HEK293 (cell line): Measurements from ENCODE around the gene TMEM222.

Experiments
- GFI1B ChIP-seq: fragments of 450-650 bp; formaldehyde crosslinking; IDR thresholded peaks from 2 replicates; pipeline ENCODE4 v1.5.1; 2016; ENCODE audit warnings: missing biosample characterization, missing genetic modification characterization
- GLIS1 ChIP-seq: fragments of 450-650 bp; formaldehyde crosslinking; IDR thresholded peaks from 2 replicates; pipeline ENCODE4 v1.5.1; 2016; ENCODE audit warnings: missing biosample characterization, missing genetic modification characterization
- KLF10 ChIP-seq: fragments of 450-650 bp; IDR thresholded peaks from 2 replicates; pipeline ENCODE4 v1.5.1; 2018; ENCODE audit warnings: missing biosample characterization, mild to moderate bottlenecking, missing genetic modification characterization
- KLF16 ChIP-seq: fragments of 450-650 bp; formaldehyde crosslinking; IDR thresholded peaks from 2 replicates; pipeline ENCODE4 v1.5.1; 2017; ENCODE audit warnings: missing biosample characterization, missing genetic modification characterization
- OSR2 ChIP-seq: fragments of 450-650 bp; formaldehyde crosslinking; IDR thresholded peaks from 2 replicates; pipeline ENCODE4 v1.5.1; 2016; ENCODE audit warnings: missing biosample characterization, missing genetic modification characterization
- PATZ1 ChIP-seq: fragments of 450-650 bp; formaldehyde crosslinking; IDR thresholded peaks from 2 replicates; pipeline ENCODE4 v1.5.1; 2016; ENCODE audit warnings: missing biosample characterization, missing genetic modification characterization
- SCRT1 ChIP-seq: fragments of 450-650 bp; formaldehyde crosslinking; IDR thresholded peaks from 2 replicates; pipeline ENCODE4 v1.5.1; 2016; ENCODE audit warnings: missing biosample characterization, missing genetic modification characterization, borderline replicate concordance
- TRIM28 ChIP-seq: IDR thresholded peaks from 2 replicates; pipeline ENCODE4 v1.6.1; 2011; ENCODE audit warnings: low read length, control low read depth, borderline replicate concordance
- YY2 ChIP-seq: fragments of 450-650 bp; formaldehyde crosslinking; IDR thresholded peaks from 2 replicates; pipeline ENCODE4 v1.5.1; 2016; ENCODE audit warnings: missing biosample characterization, missing genetic modification characterization
- ZBTB17 ChIP-seq: fragments of 450-650 bp; formaldehyde crosslinking; IDR thresholded peaks from 2 replicates; pipeline ENCODE4 v1.5.1; 2016; ENCODE audit warnings: missing biosample characterization, missing genetic modification characterization
- ZBTB44 ChIP-seq: fragments of 450-650 bp; IDR thresholded peaks from 2 replicates; pipeline ENCODE4 v1.5.1; 2018; ENCODE audit warnings: missing biosample characterization, mild to moderate bottlenecking, missing genetic modification characterization
- ZBTB48 ChIP-seq: fragments of 450-650 bp; formaldehyde crosslinking; IDR thresholded peaks from 2 replicates; pipeline ENCODE4 v1.5.1; 2016; ENCODE audit warnings: missing biosample characterization, missing genetic modification characterization
- ZEB2 ChIP-seq: fragments of 450-650 bp; formaldehyde crosslinking; IDR thresholded peaks from 2 replicates; pipeline ENCODE4 v1.5.1; 2016; ENCODE audit warnings: missing biosample characterization, missing genetic modification characterization
- ZFHX2 ChIP-seq: fragments of 450-650 bp; formaldehyde crosslinking; conservative IDR thresholded peaks from 2 replicates; pipeline ENCODE4 v1.5.1; 2016; ENCODE audit warnings: missing biosample characterization, missing genetic modification characterization
- ZNF146 ChIP-seq: fragments of 450-650 bp; formaldehyde crosslinking; IDR thresholded peaks from 2 replicates; pipeline ENCODE4 v1.5.1; 2016; ENCODE audit warnings: missing biosample characterization, missing genetic modification characterization
- ZNF19 ChIP-seq: fragments of 450-650 bp; formaldehyde crosslinking; IDR thresholded peaks from 2 replicates; pipeline ENCODE4; 2016; ENCODE audit warnings: missing biosample characterization, missing genetic modification characterization, low read depth
- ZNF202 ChIP-seq: fragments of 450-650 bp; formaldehyde crosslinking; IDR thresholded peaks from 2 replicates; pipeline ENCODE4 v1.5.1; 2016; ENCODE audit warnings: missing biosample characterization, missing genetic modification characterization, borderline replicate concordance
- ZNF24 ChIP-seq: fragments of 450-650 bp; formaldehyde crosslinking; IDR thresholded peaks from 2 replicates; pipeline ENCODE4 v1.5.1; 2016; ENCODE audit warnings: missing biosample characterization, missing genetic modification characterization
- ZNF324 ChIP-seq: fragments of 450-650 bp; formaldehyde crosslinking; IDR thresholded peaks from 2 replicates; pipeline ENCODE4 v1.5.1; 2016; ENCODE audit warnings: missing biosample characterization, missing genetic modification characterization
- ZNF366 ChIP-seq: fragments of 450-650 bp; formaldehyde crosslinking; conservative IDR thresholded peaks from 2 replicates; pipeline ENCODE4 v1.5.1; 2016; ENCODE audit warnings: missing biosample characterization, missing genetic modification characterization
- ZNF423 ChIP-seq: fragments of 450-650 bp; formaldehyde crosslinking; IDR thresholded peaks from 2 replicates; pipeline ENCODE4 v1.5.1; 2016; ENCODE audit warnings: missing biosample characterization, missing genetic modification characterization
- ZNF501 ChIP-seq: fragments of 450-650 bp; formaldehyde crosslinking; IDR thresholded peaks from 2 replicates; pipeline ENCODE4 v1.5.1; 2016; ENCODE audit warnings: missing biosample characterization, missing genetic modification characterization
- ZNF510 ChIP-seq: fragments of 450-650 bp; formaldehyde crosslinking; IDR thresholded peaks from 2 replicates; pipeline ENCODE4 v1.5.1; 2018; ENCODE audit warnings: mild to moderate bottlenecking, missing genetic modification characterization, missing biosample characterization; ENCODE audit not compliant: insufficient replicate concordance
- ZNF558 ChIP-seq: fragments of 450-650 bp; formaldehyde crosslinking; IDR thresholded peaks from 2 replicates; pipeline ENCODE4 v1.5.1; 2016; ENCODE audit warnings: missing biosample characterization, missing genetic modification characterization
- ZNF561 ChIP-seq: fragments of 450-650 bp; IDR thresholded peaks from 2 replicates; pipeline ENCODE4 v1.5.1; 2018; ENCODE audit warnings: missing biosample characterization, missing genetic modification characterization, borderline replicate concordance
- ZNF626 ChIP-seq: fragments of 450-650 bp; sonication (Bioruptor Pico); formaldehyde crosslinking; IDR thresholded peaks from 2 replicates; pipeline ENCODE4 v1.5.1; 2018; ENCODE audit warnings: missing biosample characterization, missing genetic modification characterization, inconsistent platforms
- ZNF654 ChIP-seq: fragments of 450-650 bp; formaldehyde crosslinking; IDR thresholded peaks from 2 replicates; pipeline ENCODE4 v1.5.1; 2016; ENCODE audit warnings: low read depth, missing biosample characterization, missing genetic modification characterization
- ZNF677 ChIP-seq: fragments of 450-650 bp; IDR thresholded peaks from 2 replicates; pipeline ENCODE4 v1.5.0; 2018; ENCODE audit warnings: missing biosample characterization, mild to moderate bottlenecking, missing genetic modification characterization, moderate library complexity
- ZXDB ChIP-seq: fragments of 450-650 bp; formaldehyde crosslinking; IDR thresholded peaks from 2 replicates; pipeline ENCODE4 v1.5.1; 2016; ENCODE audit warnings: missing biosample characterization, missing genetic modification characterization
- TF ChIP-seq, protein P1 (sequence below): fragments of 450-650 bp; formaldehyde crosslinking; IDR thresholded peaks from 2 replicates; pipeline ENCODE4 v1.5.1; 2016; ENCODE audit warnings: missing biosample characterization, missing genetic modification characterization
- TF ChIP-seq, protein P2 (sequence below): fragments of 450-650 bp; formaldehyde crosslinking; IDR thresholded peaks from 2 replicates; pipeline ENCODE4 v1.5.1; 2016; ENCODE audit warnings: missing biosample characterization, missing genetic modification characterization

The TMEM222 gene

DNA sequence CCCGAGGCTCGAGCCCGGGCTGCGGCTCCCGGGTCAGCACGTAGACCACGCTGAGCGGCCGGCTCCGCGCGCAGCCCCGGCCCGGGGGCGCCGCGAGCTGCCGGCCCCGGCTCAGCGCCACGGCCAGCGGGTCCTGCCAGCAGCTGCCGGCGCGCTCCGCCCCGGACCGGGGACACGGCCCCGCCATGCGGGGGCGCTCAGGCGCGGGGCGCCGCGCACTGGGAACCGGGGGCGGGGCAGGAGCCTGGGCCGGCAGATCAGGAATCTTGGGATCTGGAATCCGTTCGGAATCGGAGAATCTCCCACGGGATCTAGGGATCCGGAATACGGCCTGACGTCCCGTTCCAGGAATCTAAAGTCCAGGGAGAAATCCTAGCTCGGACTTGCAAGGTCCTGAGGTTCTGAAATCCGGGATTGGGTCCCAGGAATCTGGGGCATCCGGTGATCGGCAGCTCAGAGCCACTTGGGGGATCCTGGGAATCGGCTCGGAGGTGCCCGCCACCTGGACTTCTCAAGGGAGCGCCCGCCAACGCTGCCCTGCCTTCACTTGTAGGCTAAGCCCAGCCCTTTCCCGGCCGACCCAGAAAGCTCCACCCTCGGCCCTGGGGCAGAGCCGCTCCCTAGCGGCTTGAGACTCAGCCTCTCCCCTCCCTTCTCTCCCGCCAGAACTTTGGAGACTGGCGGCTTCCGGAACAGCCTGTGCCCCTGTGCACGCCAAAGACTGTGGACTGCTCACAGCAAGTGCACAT lies 44.6 kb downstream of the TMEM222 start, which contains the start of gene MAP3K6 (continued):
- TF ChIP-seq ZNF202, result no peak
- TF ChIP-seq, protein P1, sequence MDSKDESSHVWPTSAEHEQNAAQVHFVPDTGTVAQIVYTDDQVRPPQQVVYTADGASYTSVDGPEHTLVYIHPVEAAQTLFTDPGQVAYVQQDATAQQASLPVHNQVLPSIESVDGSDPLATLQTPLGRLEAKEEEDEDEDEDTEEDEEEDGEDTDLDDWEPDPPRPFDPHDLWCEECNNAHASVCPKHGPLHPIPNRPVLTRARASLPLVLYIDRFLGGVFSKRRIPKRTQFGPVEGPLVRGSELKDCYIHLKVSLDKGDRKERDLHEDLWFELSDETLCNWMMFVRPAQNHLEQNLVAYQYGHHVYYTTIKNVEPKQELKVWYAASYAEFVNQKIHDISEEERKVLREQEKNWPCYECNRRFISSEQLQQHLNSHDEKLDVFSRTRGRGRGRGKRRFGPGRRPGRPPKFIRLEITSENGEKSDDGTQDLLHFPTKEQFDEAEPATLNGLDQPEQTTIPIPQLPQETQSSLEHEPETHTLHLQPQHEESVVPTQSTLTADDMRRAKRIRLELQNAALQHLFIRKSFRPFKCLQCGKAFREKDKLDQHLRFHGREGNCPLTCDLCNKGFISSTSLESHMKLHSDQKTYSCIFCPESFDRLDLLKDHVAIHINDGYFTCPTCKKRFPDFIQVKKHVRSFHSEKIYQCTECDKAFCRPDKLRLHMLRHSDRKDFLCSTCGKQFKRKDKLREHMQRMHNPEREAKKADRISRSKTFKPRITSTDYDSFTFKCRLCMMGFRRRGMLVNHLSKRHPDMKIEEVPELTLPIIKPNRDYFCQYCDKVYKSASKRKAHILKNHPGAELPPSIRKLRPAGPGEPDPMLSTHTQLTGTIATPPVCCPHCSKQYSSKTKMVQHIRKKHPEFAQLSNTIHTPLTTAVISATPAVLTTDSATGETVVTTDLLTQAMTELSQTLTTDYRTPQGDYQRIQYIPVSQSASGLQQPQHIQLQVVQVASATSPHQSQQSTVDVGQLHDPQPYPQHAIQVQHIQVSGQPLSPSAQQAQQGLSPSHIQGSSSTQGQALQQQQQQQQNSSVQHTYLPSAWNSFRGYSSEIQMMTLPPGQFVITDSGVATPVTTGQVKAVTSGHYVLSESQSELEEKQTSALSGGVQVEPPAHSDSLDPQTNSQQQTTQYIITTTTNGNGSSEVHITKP (tag by site-specific recombination), result peak; percentile 59
- 0 out of 2 replicates have a peak, but pooled peaks have one; percentile 68 for TF ChIP-seq PATZ1
- no peak; the same call in 1 of the 2 replicates for TF ChIP-seq ZNF423 (tag by site-specific recombination)
- peak; percentile 82 for TF ChIP-seq ZEB2 (tag by site-specific recombination)
- TF ChIP-seq ZBTB17 (tag by site-specific recombination), result peak; percentile 92
- TF ChIP-seq, protein P2, sequence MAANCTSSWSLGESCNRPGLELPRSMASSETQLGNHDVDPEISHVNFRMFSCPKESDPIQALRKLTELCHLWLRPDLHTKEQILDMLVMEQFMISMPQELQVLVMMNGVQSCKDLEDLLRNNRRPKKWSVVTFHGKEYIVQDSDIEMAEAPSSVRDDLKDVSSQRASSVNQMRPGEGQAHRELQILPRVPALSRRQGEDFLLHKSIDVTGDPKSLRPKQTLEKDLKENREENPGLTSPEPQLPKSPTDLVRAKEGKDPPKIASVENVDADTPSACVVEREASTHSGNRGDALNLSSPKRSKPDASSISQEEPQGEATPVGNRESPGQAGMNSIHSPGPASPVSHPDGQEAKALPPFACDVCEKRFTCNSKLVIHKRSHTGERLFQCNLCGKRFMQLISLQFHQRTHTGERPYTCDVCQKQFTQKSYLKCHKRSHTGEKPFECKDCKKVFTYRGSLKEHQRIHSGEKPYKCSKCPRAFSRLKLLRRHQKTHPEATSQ, result no peak
- peak; percentile 49; the same call in 1 of the 2 replicates for TF ChIP-seq KLF16 (tag by site-specific recombination)
- TF ChIP-seq ZXDB, result peak; percentile 65
- TF ChIP-seq ZNF146 (tag by site-specific recombination), result no peak
- TF ChIP-seq OSR2 (tag by site-specific recombination), result no peak; the same call in 1 of the 2 replicates
- TF ChIP-seq GLIS1 (tag by site-specific recombination), result peak; percentile 49
- TF ChIP-seq ZNF654 (tag by site-specific recombination), result no peak
- no peak; the same call in 1 of the 2 replicates for TF ChIP-seq ZNF626 (tag by site-specific recombination)
- TF ChIP-seq ZBTB44 (tag by site-specific recombination), result no peak
- TF ChIP-seq ZNF24, result peak; percentile 61
- peak; percentile 67; the same call in 1 of the 2 replicates for TF ChIP-seq ZNF501 (tag by site-specific recombination)
- no peak for TF ChIP-seq ZNF19
- 0 out of 2 replicates have a peak, but pooled peaks have one; percentile 39 for TF ChIP-seq ZNF558 (tag by site-specific recombination)
- 0 out of 2 replicates have a peak, but pooled peaks have one; percentile 29 for TF ChIP-seq ZNF324 (tag by site-specific recombination)
- TF ChIP-seq ZNF561 (tag by site-specific recombination), result no peak; the same call in 1 of the 2 replicates
- TF ChIP-seq ZNF677 (tag by site-specific recombination), result peak; percentile 48; the same call in 1 of the 2 replicates
- peak; percentile 95 for TF ChIP-seq ZBTB48 (tag by site-specific recombination)
- TF ChIP-seq ZFHX2 (tag by site-specific recombination), result peak; percentile 37; the same call in 1 of the 2 replicates
- TF ChIP-seq KLF10, result peak; percentile 38; the same call in 1 of the 2 replicates
- TF ChIP-seq TRIM28, result 0 out of 2 replicates have a peak, but pooled peaks have one; percentile 64
- no peak for TF ChIP-seq GFI1B (tag by site-specific recombination)
- TF ChIP-seq ZNF510 (tag by site-specific recombination), result no peak
- no peak for TF ChIP-seq YY2 (tag by site-specific recombination)
- TF ChIP-seq ZNF366 (tag by site-specific recombination), result peak; percentile 32; the same call in 1 of the 2 replicates
- peak; percentile 52; the same call in 1 of the 2 replicates for TF ChIP-seq SCRT1 (tag by site-specific recombination)
